ENCODE data around the gene OR5A1.

OR5A1 gene

GRCh38 chr11:59480359-59480758 lies 44.1 kb downstream of the OR5A1 start:
- ATAC-seq: no peak

Data from activated CD4-positive, CD25-positive, alpha-beta regulatory T cell treated with anti-CD3 and anti-CD28 coated beads, Interleukin-2, amount 50 U/mL, for 24 hours (primary cell).